Measurements from ENCODE around the gene CFAP74. TPM values are rescaled to one million over a fixed set of nuclear protein-coding genes. Genes with fewer than 3 reads are reported as not detected.

Gene CFAP74
- not detected in 2 replicates for total RNA-seq

GRCh38 chr1:2003541-2004131 lies at the start of gene CFAP74:
TSS of gene CFAP74 (minus strand) at chr1:2003786. CDS start at chr1:1990956, 12,830 bp downstream.
- Histone ChIP-seq H3K4me3 (ENCODE audit: low read depth, low read length) (no peak within 1 kb of the TSS), H3K27me3 (ENCODE audit: control insufficient read depth, insufficient read depth, low read length) (peaks cover 25% of the 10 kb centered on the region), H3K36me3 (ENCODE audit: control insufficient read depth, insufficient read depth, low read length) (no peaks in the 10 kb centered on the region)
- no peak for DNase-seq (ENCODE audit: low read depth)
- no peak for TF ChIP-seq CTCF (IDR thresholded peaks at IDR 0.05; ENCODE audit: insufficient read depth, low read length, poor library complexity, severe bottlenecking)

- no peaks in the 10 kb centered on the region for H3K36me3 ChIP-seq (ENCODE audit: control insufficient read depth, insufficient read depth, low read length)
- no peak for TF ChIP-seq CTCF (IDR thresholded peaks at IDR 0.05; ENCODE audit: insufficient read depth, low read length, poor library complexity, severe bottlenecking)
- no peak for DNase-seq (ENCODE audit: low read depth)
- no peaks in the 10 kb centered on the region for H3K27me3 ChIP-seq (ENCODE audit: control insufficient read depth, insufficient read depth, low read length)
- no peak overlapping the region for H3K4me3 ChIP-seq (ENCODE audit: low read depth, low read length)
These were observed 49.6 kb upstream of the CFAP74 start for GRCh38 chr1:2053217-2053616.

- Histone ChIP-seq H3K4me3 (ENCODE audit: low read depth, low read length) (no peak overlapping the region), H3K36me3 (ENCODE audit: control insufficient read depth, insufficient read depth, low read length) (no peaks in the 10 kb centered on the region), H3K27me3 (ENCODE audit: control insufficient read depth, insufficient read depth, low read length) (no peaks in the 10 kb centered on the region)
- DNase-seq (ENCODE audit: low read depth): no peak
- no peak for TF ChIP-seq CTCF (IDR thresholded peaks at IDR 0.05; ENCODE audit: insufficient read depth, low read length, poor library complexity, severe bottlenecking)
These were observed 49.2 kb upstream of the CFAP74 start for GRCh38 chr1:2052756-2053155.

GRCh38 chr1:2052054-2052679 lies 48.6 kb upstream of the CFAP74 start:
- DNase-seq (ENCODE audit: low read depth): no peak
- no peak for TF ChIP-seq CTCF (IDR thresholded peaks at IDR 0.05; ENCODE audit: insufficient read depth, low read length, poor library complexity, severe bottlenecking)
- Histone ChIP-seq H3K36me3 (ENCODE audit: control insufficient read depth, insufficient read depth, low read length) (no peaks in the 10 kb centered on the region), H3K4me3 (ENCODE audit: low read depth, low read length) (no peak overlapping the region), H3K27me3 (ENCODE audit: control insufficient read depth, insufficient read depth, low read length) (no peaks in the 10 kb centered on the region)

GRCh38 chr1:2050793-2051682 lies 47.5 kb upstream of the CFAP74 start:
- peak overlapping the region; percentile 75 for H3K4me3 ChIP-seq (ENCODE audit: low read depth, low read length)
- H3K27me3 ChIP-seq (ENCODE audit: control insufficient read depth, insufficient read depth, low read length): no peaks in the 10 kb centered on the region
- TF ChIP-seq CTCF (IDR thresholded peaks at IDR 0.05; ENCODE audit: insufficient read depth, low read length, poor library complexity, severe bottlenecking): no peak
- no peak for DNase-seq (ENCODE audit: low read depth)
- H3K36me3 ChIP-seq (ENCODE audit: control insufficient read depth, insufficient read depth, low read length): no peaks in the 10 kb centered on the region

All from kidney epithelial cell (primary cell).